Stimulated activated CD8-positive, alpha-beta memory T cell treated with anti-CD3 and anti-CD28 coated beads, Interleukin-7, amount 100 ng/mL, for 48 hours (primary cell): ENCODE data around the gene NME7.

Source experiments
- DNase-seq, 2 donors: peaks; one replicate each; pipeline ENCODE4 v3.0.0-alpha.2; 2020; ENCODE audit warnings: low read depth in 1 of 2; ENCODE audit errors: extremely low read depth in 1 of 2

Gene NME7

DNA sequence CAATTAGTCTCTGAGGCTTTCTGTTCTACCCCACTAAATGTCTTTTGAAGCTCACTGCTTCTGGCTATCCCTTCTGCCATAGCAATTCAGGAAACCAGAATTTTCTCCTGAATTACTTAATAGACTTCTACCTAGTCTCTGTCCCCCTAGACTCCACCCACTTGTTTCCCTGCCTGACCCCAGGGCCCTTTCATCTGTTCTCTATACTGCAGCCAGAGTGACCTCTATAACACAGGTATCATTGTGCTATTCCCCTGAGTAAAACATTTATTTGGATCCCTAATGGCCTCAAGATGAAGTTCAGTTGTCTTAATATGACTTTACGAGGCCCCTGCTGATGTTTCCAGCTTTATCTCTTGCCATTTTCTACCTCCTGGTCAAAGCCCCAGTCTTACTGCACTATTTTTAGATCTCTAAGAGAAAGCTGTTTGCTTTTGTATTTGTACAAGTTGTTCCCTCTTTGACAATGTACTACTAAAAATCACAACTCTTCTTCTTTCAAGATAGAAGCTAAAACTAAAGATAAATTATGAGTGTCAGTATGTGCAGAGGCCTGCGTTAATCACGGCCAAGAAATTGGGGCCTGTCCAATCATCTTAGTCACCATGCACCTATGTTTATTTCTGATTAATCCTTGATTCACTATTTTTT is 206.6 kb downstream of the NME7 start:
- no peak for DNase-seq

DNA sequence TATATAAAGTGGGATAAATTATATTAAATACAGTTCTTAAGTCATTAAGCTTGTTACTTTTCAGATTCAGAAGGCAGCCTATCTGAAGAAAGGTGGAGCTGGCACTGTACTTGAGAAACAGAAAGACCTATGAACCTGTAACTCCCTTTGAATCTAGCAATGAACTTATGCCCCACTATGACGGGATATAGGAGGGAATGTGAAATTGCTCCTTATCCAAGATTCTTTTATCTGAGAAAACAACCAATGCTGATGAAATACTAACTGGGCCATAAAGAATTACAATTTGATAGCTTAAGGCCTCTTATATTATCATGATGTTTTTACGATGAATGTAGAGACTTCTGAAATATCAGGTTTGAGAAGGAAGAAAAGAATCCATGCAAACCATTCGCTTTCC is 211.0 kb downstream of the NME7 start:
- no peak for DNase-seq

DNA sequence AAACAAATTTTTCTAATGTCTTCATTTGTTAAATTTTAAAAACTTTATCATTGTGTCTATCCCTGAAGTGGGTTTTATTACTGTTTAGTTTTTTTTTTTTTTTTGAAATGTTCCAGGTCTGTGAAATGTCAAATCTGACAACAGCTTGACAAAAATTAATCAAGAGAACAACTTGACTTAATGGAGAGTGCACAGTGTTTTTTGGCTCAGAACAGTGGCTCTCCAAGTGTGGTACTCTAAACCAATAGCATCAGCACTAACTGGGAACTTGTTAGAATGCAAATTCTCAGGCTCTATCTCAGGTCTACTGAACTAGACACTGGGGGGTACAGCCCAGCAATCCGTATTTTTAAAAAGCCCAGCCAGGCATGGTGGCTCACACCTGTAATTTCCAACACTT is 211.9 kb downstream of the NME7 start:
- no peak for DNase-seq

DNA sequence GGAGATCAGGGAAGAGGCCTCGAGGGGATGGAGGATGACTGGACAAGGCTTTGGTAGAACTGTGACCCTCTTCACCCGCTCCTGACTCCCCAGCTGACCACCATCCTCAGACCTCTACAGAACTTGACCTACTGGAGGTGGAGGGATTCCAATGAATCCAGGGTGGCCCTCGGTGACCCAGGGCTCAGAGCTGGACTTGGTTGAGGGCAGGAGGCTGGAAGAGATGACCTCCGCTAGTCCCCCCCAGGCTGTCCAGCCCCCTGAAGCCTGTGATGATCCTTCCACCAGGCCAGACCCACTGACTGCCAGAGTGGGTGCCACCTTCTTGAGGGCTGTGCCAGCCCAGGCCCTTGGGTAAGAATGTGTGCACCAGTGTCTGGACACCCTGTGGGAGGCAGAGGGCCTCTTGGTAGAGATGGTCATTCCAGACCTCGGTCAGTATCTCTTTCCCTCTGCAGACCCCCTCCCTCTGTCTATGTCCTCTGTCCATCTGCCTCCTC is 216.2 kb downstream of the NME7 start:
- DNase-seq = no peak

DNA sequence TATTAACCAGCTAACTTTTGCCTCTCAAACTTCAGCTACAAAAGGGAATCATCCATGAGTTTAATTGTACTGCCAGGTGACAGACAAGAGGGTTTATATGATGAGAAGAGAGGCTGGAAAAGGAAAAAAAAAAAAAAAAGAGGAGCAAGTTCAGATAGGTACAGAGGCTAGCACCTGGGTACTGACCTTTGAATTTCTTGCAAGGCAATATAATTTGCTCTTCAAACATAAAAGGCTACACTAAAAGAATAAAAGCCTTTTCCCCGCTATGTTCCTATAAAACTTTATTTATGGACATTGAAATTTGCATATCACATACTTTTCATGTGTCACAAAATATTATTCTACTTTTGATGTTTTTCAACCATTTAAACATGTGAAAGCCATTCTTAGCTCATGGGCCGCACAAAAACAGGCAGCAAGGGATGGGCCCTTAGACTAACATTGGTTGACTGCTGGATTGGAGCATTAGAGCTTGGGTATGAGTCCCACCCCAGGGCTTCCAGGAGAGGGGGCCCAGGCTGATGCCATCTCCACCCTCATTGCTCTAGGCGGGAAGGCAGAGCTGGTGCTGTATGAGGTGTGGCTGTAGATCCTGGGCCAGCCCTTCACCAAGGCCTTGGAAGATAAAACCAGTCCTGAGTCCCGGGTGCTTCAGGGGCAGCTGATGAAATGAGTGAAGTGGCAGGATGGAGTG is 216.8 kb downstream of the NME7 start:
- no peak for DNase-seq

DNA sequence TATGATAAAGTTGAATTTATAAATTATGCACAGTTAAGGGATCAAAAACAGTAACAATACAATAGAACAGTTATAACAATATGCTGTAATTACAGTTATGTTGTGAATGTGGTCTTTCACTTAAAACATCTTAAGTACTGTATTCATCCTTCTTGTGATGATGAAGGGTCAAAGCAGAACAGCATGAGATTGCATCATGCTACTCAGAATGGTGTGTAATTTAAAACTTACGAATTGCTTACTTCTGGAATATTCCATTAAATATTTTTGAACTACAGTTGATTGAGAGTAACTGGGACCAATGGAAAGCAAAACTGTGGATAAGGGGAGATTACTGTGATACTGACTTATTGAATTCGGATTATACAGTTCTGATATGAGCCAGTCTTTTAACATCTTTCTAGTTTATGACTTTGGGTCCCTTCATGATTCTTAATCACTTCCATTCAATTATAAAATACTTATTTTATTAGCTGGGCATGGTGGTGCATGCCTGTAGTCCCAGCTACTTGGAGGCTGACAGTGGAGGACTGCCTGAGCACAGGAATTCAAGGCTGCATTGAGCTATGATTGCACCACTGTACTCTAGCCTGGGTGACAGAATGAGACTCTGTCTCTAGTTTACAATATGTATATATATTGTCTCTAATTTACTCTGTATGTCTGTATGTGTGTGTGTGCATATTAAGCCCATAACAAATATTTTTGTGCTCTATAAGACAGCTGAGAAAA is 217.9 kb downstream of the NME7 start:
- DNase-seq = no peak

DNA sequence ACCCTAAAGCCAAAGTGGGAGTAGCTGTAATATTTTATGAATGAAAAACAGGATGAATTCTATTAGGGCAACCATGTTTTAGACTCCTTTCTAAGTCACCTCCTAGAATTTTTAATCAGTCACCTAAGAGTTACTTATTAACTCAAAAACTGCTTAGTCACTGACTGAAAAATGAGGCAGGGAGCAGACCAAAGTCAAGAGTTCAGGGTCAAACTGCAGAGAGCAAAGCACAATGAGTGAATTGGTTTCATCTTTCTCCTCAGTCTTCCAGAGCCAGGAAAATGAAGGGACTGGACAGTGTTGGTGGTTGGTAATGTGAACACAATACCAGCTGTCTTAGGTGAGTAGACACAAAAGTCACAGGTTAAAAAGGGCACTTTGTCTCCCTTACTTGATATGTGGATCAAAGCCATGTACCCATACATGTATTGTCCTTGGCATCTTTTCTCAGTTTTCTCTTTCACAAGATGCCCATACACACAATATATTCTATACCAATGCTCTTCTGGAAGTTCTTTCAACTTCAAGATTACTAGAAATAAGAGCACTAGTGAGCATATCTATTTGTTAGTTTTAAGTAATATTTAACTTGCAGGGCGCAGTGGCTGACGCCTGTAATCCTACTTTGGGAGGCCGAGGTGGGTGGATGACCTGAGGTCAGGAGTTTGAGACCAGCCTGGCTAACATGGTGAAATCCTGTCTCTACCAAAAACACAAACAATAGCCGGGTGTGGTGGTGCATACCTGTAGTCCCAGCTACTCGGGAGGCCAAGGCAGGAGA is 218.9 kb downstream of the NME7 start:
- no peak for DNase-seq

DNA sequence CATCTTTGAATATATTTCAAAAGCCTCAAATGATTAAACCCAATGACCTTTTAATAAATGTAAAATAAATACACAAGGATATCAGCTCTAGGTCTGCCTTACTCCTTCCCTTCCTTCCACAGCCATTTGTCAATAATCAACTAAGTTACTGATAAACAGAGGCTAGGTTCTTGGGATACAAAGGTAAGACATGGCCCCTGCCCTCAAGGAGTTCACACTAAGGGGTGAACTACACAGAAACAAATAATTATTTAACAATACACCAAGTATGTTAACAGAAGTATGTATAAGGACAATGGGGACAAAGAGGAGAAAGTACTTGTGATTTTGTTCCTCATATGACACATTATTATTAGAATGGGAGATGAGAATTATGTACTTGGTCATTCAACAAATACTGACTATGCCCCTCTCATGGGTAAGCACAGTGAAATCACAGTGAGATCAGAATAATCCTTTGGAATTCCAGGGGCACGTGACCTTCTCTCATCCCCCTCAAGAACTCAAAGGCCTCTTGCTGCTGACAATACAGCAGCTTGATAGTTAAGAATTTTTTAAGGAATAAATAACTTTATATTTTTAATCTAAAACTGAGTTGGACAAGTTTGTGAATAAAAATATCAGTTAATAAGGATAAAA is 220.9 kb downstream of the NME7 start:
- no peak for DNase-seq

DNA sequence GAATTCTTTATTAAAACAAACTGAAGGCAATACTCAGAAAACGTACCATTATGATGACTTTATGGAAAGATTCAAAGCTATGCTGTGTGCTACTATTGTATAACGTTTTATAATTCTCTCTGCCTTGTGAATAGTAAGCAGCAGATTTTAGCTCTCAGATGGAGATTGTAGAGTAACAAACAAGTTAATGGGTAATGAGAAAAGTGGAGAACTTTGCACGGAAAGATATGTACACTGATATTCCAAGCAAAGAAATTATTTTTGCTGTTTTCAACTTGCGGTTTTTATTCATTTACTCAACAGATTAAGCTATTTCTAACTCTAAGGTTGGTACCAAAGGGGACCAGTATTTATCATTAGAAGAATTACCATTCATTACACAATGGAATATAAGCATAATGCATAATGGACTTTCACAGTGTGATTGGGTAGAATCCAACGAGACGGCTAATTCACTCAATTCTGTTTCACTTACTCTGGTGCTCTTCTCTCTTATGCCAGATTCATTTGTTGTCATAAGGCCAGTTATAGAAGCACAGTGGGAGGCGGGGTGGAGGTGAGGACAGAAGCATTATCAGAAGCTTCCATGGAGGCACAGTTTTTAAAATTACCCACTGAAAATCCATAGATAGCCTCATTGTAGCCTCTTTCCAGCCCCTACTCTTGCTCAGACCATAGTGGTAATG is 222.5 kb downstream of the NME7 start:
- no peak for DNase-seq

DNA sequence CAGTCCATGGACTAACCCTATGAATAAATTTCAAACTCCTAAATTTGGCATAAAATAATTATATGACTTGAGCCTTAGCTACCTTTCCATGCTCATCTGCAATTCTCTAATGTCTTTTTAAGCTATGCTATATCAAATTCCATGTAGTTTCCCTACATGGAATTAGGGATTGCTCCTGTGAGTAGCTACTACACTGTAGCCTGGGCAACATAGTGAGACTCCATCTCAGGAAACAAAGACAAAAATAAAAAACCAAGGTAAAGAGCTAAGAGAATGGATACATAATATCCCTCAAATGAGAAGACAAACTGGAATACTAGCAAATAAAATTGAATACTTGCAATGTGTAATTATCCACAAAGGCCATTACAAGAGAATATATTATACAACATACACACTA is 223.6 kb downstream of the NME7 start:
- no peak for DNase-seq

DNA sequence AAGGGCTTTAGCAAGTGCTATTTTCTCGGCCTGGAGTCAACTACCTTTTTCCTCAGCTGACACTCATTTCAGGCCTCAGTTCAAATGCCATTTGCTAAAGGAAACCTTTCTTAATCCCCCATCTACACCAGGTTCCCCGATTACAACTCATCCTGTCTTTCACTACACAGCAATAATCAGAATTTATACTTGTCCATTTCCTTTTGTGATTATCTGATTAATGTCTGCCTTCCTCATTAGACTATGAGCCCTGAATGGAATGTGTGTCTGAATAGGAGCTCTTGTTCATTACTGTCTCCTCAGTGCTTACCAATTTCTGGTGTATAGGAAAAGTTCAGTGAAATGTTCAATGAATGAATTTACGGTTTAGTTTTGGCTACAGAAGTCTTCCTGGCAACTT is 224.3 kb downstream of the NME7 start:
- DNase-seq = no peak

DNA sequence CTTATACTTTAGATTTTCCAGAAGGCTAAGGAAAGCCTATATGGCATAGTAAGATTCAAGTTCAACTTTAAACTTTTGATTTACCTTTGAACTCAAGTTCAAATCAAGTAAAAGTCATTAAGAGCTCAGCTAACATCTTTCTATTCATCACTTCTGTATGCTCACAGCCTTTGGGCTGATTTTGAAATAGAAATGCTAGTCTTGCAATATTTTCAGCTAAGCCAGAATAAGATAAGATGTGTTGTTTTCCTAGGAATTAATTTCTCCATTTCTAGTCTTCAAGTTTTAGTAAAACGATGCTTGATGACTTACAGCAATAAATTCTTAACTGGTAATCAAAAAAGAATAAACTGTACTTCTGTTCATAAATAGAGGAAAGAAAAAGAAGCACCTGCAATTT is 225.5 kb downstream of the NME7 start:
- no peak for DNase-seq

DNA sequence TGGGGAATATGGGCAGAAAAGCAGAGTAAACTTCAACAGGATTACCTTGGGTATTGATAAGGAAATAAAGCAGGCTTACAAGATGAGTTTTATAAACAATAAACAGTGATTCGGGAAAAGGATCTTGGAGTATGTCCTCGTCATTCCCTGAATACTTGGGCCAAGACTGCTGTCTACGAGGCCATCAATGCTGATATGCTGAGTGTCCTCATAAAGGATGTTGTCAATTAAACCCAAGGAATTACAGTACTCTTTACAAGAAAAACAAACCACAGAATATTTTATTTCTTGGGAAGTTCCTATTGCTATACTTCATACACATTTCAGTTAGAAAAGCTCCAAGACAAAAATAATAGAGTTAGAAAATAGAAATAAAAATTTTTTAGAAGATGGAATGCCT is 226.2 kb downstream of the NME7 start:
- no peak for DNase-seq

DNA sequence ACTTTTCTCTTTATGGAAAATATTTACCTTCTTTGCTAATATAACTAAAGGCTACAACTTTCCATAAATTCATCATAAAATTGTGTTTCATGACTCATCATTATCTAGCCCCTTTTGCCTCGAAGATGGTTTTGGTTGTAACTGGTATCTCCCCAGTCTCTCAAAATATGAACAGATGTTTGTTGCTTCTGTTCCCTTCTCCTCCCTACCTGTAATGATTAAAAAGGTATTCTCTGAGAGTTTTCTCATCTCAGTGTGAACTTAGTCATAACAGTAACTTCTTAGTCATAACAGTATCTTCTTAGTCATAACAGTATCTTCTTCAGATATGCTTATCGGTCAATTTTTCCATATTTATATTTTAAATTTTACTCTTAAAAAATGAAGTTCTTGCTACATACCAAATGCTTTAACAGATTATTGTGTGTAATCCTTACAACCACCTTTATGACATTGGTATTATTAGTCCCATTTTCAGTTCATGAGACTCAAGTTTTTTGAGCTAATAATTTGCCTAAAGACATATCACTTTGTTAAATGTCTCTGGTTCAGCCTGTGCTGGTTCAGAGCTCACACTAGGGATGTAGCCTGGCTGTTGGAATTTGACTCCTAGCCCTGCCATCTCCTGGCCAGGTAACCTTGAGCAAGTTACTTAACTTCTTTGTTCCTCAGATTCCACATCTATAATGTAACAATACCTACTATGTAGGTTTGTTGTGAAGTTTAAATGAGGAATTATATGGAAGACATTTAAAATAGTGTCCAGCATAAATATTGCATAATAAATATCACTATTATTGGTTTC is 228.5 kb downstream of the NME7 start:
- DNase-seq = no peak

DNA sequence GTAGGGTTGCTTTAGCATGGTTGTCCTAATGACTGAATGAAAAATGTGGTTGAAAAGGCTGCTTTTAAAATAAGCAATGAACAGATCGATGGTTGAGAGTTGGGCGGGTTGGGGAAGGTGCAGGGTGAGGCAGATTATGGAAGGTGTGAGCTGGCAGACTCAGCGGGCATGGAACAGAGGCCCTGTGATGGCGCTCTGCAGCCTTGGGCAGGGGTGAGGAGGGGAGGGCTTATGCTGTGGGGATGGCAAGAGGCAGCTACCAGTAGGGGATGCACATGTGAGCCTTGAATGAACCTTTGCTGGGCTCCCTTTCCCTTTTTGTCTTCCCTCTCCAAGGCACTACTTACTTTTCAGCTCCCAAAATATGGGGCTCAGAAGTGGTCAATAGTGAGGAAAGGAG is 230.2 kb downstream of the NME7 start:
- no peak for DNase-seq

DNA sequence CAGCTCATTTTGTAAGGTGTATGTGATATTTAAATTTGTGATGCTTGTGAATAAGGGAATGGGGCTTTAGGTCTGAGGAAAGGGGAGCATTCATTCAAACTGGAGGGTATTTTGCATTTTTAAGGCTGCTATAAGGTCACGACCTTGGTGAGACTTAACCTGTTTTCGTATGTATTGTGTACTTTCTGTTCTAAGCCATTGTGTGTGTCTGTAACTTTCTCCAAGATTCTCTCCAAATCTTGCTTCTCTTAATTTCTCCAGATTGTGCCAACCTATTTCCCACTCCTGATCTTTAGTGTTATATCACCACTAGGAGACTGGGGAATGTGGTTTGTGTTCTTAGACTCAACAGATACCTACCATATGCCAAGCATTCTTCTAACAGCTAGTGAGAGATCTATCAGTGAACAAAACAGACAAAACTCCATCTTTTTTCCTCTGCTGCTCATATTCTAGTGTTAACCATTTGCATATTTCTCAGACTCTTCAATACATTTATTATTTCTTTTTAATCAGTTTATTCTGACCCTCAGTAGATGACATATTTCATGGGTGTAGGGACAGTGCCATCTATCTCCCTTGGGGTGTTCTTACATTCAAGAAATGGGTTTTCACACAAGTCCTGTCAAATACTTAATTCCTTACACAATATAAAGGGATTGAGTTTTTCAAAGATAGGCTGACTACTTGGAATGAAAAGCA is 233.6 kb downstream of the NME7 start:
- DNase-seq = no peak

DNA sequence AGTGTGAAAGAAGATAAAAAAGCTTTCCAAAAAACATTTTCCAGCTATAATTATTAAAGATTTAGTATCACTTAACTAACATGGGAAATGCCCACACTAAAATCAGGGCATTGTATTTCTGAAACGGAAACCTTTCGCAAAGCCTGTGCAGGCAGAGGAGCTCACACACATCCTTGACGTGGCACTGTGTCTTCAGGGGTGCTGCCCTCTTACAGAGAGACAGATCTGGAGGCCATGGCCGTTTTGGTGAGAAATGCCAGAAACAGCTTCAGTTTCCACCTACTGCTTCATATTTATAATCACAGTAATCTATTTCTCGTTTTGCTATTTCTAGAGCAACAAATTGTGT is 234.4 kb downstream of the NME7 start:
- no peak for DNase-seq

DNA sequence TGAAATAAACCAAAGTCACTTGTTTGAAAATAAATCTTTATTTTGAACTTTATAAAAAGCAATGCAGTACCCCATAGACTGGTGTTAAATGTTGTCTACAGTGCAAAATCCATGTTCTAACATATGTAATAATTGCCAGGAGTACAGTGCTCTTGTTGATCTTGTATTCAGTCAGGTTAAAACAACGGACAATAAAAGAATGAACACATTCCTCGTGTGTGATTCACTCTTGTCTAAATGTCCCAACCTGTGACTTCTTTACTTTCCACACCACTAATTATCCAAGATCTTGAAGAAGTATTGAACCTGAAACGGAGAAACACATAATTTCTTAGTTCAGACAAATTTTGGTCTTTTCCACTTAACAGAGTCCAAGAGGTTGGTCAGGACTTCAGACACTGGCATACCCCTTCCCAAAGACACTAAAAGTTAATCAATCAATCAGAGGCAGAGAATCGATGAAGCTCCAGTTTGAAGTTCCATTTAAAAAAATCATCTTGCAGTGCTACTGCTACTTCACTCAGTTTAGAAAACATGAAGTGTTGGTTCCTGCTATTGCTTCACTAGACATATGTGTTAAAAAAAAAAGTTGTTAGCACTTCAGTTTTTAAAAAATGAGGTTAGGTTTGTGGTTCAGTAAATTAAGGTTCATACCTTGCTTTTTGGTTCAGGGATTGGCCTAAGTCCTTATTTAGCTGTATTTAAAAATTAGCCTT is 234.9 kb downstream of the NME7 start:
- no peak for DNase-seq
